Astrocyte of the cerebellum (primary cell): ENCODE results near the gene IGFBP7.
"Not testable (repeated sequence)": the region's sequence is repeated elsewhere in the genome, so short reads cannot be mapped to it uniquely, and the experiment has no call there.

ENCODE experiments used
- DNase-seq: peaks from one replicate; pipeline ENCODE4 v3.0.0-alpha.2; 2011; ENCODE audit warnings: low read depth
- H3K4me3 ChIP-seq: 2 replicates; pipeline ENCODE4 v1.5.1; 2011; ENCODE audit warnings: mild to moderate bottlenecking, low read depth, low read length, moderate library complexity
- CTCF ChIP-seq: IDR thresholded peaks from 2 replicates; pipeline ENCODE4 v1.5.1; 2012; ENCODE audit warnings: low read length, low read depth, moderate library complexity, mild to moderate bottlenecking; ENCODE audit errors: missing control alignments
- in situ Hi-C: cut with HindIII; loops from 2 replicates; pipeline ENCODE4 v1.10.0; 2017; ENCODE audit warnings: low sequenced_read_pairs

Gene IGFBP7

GRCh38 chr4:57061395-57061794 lies 48.8 kb downstream of the IGFBP7 start:
- no peak for TF ChIP-seq CTCF
- H3K4me3 ChIP-seq = no peak overlapping the region
- in situ Hi-C loops = no loop called here
- no peak for DNase-seq

- H3K4me3 ChIP-seq, in situ Hi-C loops, DNase-seq: not testable (repeated sequence)
Observed at GRCh38 chr4:57060717-57061067, 49.5 kb downstream of the IGFBP7 start.

- no peak overlapping the region for H3K4me3 ChIP-seq
- no peak for DNase-seq
- in situ Hi-C loops = no loop called here
- no peak for TF ChIP-seq CTCF
Observed at GRCh38 chr4:57059890-57060716, 50.1 kb downstream of the IGFBP7 start.

- no peak for DNase-seq
- in situ Hi-C loops = no loop called here
- no peak for TF ChIP-seq CTCF
- no peak overlapping the region for H3K4me3 ChIP-seq
Observed at GRCh38 chr4:57055886-57056285, 54.3 kb downstream of the IGFBP7 start.

- in situ Hi-C loops = no loop called here
Observed at GRCh38 chr4:57053508-57053907, 56.7 kb downstream of the IGFBP7 start.

GRCh38 chr4:57051524-57051923 lies 58.7 kb downstream of the IGFBP7 start:
- H3K4me3 ChIP-seq = no peak overlapping the region
- in situ Hi-C loops = no loop called here
- TF ChIP-seq CTCF = no peak
- no peak for DNase-seq

More at GRCh38 chr4:57053508-57053907, 56.7 kb downstream of the IGFBP7 start:
- TF ChIP-seq CTCF = no peak
- no peak overlapping the region for H3K4me3 ChIP-seq
- no peak for DNase-seq

- no peak overlapping the region for H3K4me3 ChIP-seq
- in situ Hi-C loops = no loop called here
- no peak for TF ChIP-seq CTCF
- DNase-seq = no peak
Observed at GRCh38 chr4:57051095-57051494, 59.1 kb downstream of the IGFBP7 start.
